ENCODE results near the gene POLR3GL.

GRCh38 chr1:145949219-145949618 lies 15.3 kb upstream of the POLR3GL start:
- no peak for TF ChIP-seq GATA2 (IDR thresholded peaks at IDR 0.05; ENCODE audit: low read depth, low read length)
- no peak for TF ChIP-seq GATA3 (IDR thresholded peaks at IDR 0.05; ENCODE audit: low read depth, low read length)

Measured in SH-SY5Y (cell line).